HCT116 (cell line): ENCODE data around the gene PLCB1. TPM values are rescaled to one million over a fixed set of nuclear protein-coding genes. Genes with fewer than 3 reads are reported as not detected.

Experiments used
- ATAC-seq: fragments of 200-7000 bp; cut with Tn5 transposase; 2 replicates; pipeline ENCODE4 v1.9.1; 2020; ENCODE audit warnings: mild to moderate bottlenecking, moderate library complexity
- BruUV-seq: library from RNA; stranded (reverse); fragments of 400-500 nt; replicated peaks from 2 replicates; lab custom pipeline; 2021; lab: Mats Ljungman, UMichigan
- CTCF ChIA-PET: fragments of 300-600 bp; sonication (Branson Sonifier 250); formaldehyde crosslinking; loops from one replicate; lab custom pipeline; 2021; ENCODE audit warnings: antibody characterized with exemption; lab: Charles Lee
- POLR2A ChIA-PET: fragments of 300-600, 350-600 bp; sonication (Branson Sonifier 250); formaldehyde crosslinking; loops from one replicate; lab custom pipeline; 2021; ENCODE audit warnings: antibody characterized with exemption; lab: Charles Lee
- RAD21 ChIA-PET, 2 experiments: fragments of 300-600 bp; sonication (Branson Sonifier 250); formaldehyde crosslinking; loops; one replicate each; lab custom pipeline; 2023; ENCODE audit warnings: low total read pairs in 2 of 2; ENCODE audit not compliant: uncharacterized antibody in 2 of 2, unreplicated experiment in 2 of 2, low non-redundant PET in 1 of 2; lab: Charles Lee
- DNase-seq: peaks from one replicate; pipeline ENCODE4 v3.0.0-alpha.2; 2010; ENCODE audit warnings: low read depth, low spot score
- H2AFZ ChIP-seq: fragments of 200-600 bp; shearing (Covaris generic), sonication (generic); 2 replicates; pipeline ENCODE4 v1.6.1; 2017; ENCODE audit warnings: low read depth, mixed run types, mixed read lengths, antibody characterized with exemption, low read length; ENCODE audit not compliant: poor library complexity, severe bottlenecking
- H3K27ac ChIP-seq: 2 replicates; pipeline ENCODE4 v1.5.1; 2012; ENCODE audit warnings: low read depth, low read length
- H3K27me3 ChIP-seq: fragments of 200-600 bp; sonication (generic); 2 replicates; pipeline ENCODE4 v1.6.1; 2016; ENCODE audit warnings: mixed run types, low read length, mixed read lengths; ENCODE audit not compliant: insufficient read depth
- H3K36me3 ChIP-seq, 2 experiments: fragments of 200-500 bp in 1 of 2; fragments of 200-600 bp in 1 of 2; sonication (Bioruptor generic) in 1 of 2; sonication (generic) in 1 of 2; 2 replicates each; pipeline versions ENCODE4 v1.5.1 to v1.6.1; 2014 to 2016; ENCODE audit warnings: low read length in 2 of 2, inconsistent platforms in 1 of 2, mixed read lengths in 1 of 2, mixed run types in 1 of 2; ENCODE audit not compliant: insufficient read depth in 2 of 2, control insufficient read depth in 1 of 2
- H3K4me1 ChIP-seq, 2 experiments: fragments of 200-600 bp in 1 of 2; sonication (generic) in 1 of 2; 2 replicates each; pipeline versions ENCODE4 v1.5.1 to v1.6.1; 2012 to 2017; ENCODE audit warnings: low read length in 2 of 2, inconsistent platforms in 1 of 2, mild to moderate bottlenecking in 1 of 2, mixed read lengths in 1 of 2, mixed run types in 1 of 2, moderate library complexity in 1 of 2; ENCODE audit not compliant: insufficient read depth in 2 of 2, control insufficient read depth in 1 of 2
- H3K4me2 ChIP-seq: fragments of 200-600 bp; sonication (generic); 2 replicates; pipeline ENCODE4 v1.6.1; 2017; ENCODE audit warnings: mixed run types, low read length, mixed read lengths
- H3K4me3 ChIP-seq, 2 experiments: fragments of 200-600 bp in 1 of 2; sonication (generic) in 1 of 2; replicated peaks in 1 of 2; 2 replicates each; pipeline ENCODE4 v1.5.1; 2011 to 2016; ENCODE audit warnings: low read length in 2 of 2, control low read depth in 1 of 2, low read depth in 1 of 2, mild to moderate bottlenecking in 1 of 2, mixed read lengths in 1 of 2, mixed run types in 1 of 2
- H3K79me2 ChIP-seq: fragments of 200-600 bp; sonication (generic); 2 replicates; pipeline ENCODE4 v1.6.1; 2017; ENCODE audit warnings: mild to moderate bottlenecking, mixed run types, low read length, moderate library complexity, mixed read lengths; ENCODE audit not compliant: insufficient read depth
- H3K9ac ChIP-seq: fragments of 200-600 bp; sonication (generic); 2 replicates; pipeline ENCODE4 v1.6.1; 2016; ENCODE audit warnings: low read length, mixed read lengths
- H3K9me2 ChIP-seq: fragments of 200-600 bp; sonication (generic), shearing (Covaris generic); 2 replicates; pipeline ENCODE4 v1.6.1; 2017; ENCODE audit warnings: mixed run types, mild to moderate bottlenecking, moderate library complexity; ENCODE audit not compliant: insufficient read depth
- H3K9me3 ChIP-seq, 2 experiments: fragments of 200-500 bp in 1 of 2; fragments of 200-600 bp in 1 of 2; sonication (Bioruptor generic) in 1 of 2; sonication (generic) in 1 of 2; 2 replicates each; pipeline ENCODE4 v1.6.1; 2014 to 2017; ENCODE audit warnings: low read length in 2 of 2, mixed read lengths in 2 of 2, inconsistent platforms in 1 of 2, low read depth in 1 of 2, mild to moderate bottlenecking in 1 of 2, mixed run types in 1 of 2, moderate library complexity in 1 of 2; ENCODE audit not compliant: control insufficient read depth in 1 of 2, insufficient read depth in 1 of 2
- H4K20me1 ChIP-seq: fragments of 200-600 bp; sonication (generic), shearing (Covaris generic); 2 replicates; pipeline ENCODE4 v1.6.1; 2017; ENCODE audit warnings: mixed run types, mild to moderate bottlenecking, moderate library complexity; ENCODE audit not compliant: insufficient read depth
- CBX3 ChIP-seq: IDR thresholded peaks from 2 replicates; pipeline ENCODE4 v1.6.1; 2012; ENCODE audit warnings: low read depth
- CEBPB ChIP-seq: IDR thresholded peaks from 2 replicates; pipeline ENCODE4 v1.6.1; 2012; ENCODE audit warnings: low read depth
- EGR1 ChIP-seq: IDR thresholded peaks from 2 replicates; pipeline ENCODE4 v1.6.1; 2012; ENCODE audit warnings: low read depth
- EZH2 ChIP-seq: fragments of 200-600 bp; sonication (generic); IDR thresholded peaks from 2 replicates; pipeline ENCODE4 v1.6.1; 2017; ENCODE audit warnings: antibody characterized with exemption, mixed run types
- EZH2phosphoT487 ChIP-seq: fragments of 200-600 bp; IDR thresholded peaks from 2 replicates; pipeline ENCODE4 v1.6.1; 2018; ENCODE audit warnings: antibody characterized with exemption, borderline replicate concordance
- JUND ChIP-seq: IDR thresholded peaks from 2 replicates; pipeline ENCODE4 v1.6.1; 2012
- POLR2A ChIP-seq: IDR thresholded peaks from 2 replicates; pipeline ENCODE4 v1.7.0; 2011; ENCODE audit warnings: borderline replicate concordance; ENCODE audit not compliant: insufficient read depth, insufficient read length; ENCODE audit errors: extremely low read depth
- REST ChIP-seq: IDR thresholded peaks from 2 replicates; pipeline ENCODE4 v1.6.1; 2012; ENCODE audit warnings: low read depth
- SIN3A ChIP-seq: IDR thresholded peaks from 2 replicates; pipeline ENCODE4 v1.6.1; 2012; ENCODE audit warnings: low read depth
- SP1 ChIP-seq: IDR thresholded peaks from 2 replicates; pipeline ENCODE4 v1.6.1; 2012; ENCODE audit warnings: low read depth
- SRF ChIP-seq: IDR thresholded peaks from 2 replicates; pipeline ENCODE4 v1.6.1; 2012; ENCODE audit warnings: low read depth
- TCF7L2 ChIP-seq: IDR thresholded peaks from 2 replicates; pipeline ENCODE4 v1.7.0; 2011; ENCODE audit warnings: borderline replicate concordance, inconsistent platforms; ENCODE audit not compliant: insufficient read depth, insufficient read length; ENCODE audit errors: extremely low read depth
- YY1 ChIP-seq: IDR thresholded peaks from 2 replicates; pipeline ENCODE4 v1.6.1; 2011; ENCODE audit warnings: low read length, low read depth, moderate library complexity, mild to moderate bottlenecking; ENCODE audit not compliant: insufficient replicate concordance; ENCODE audit errors: extremely low read depth
- ZFX ChIP-seq: fragments of 450-650 bp; IDR thresholded peaks from 2 replicates; pipeline ENCODE4 v1.6.1; 2017
- ZNF274 ChIP-seq: fragments of 200-500 bp; sonication (Bioruptor generic); IDR thresholded peaks from 2 replicates; pipeline ENCODE4 v1.6.1; 2014; ENCODE audit warnings: mild to moderate bottlenecking, low read depth, low read length, inconsistent platforms
- intact Hi-C: fragments of 100-400 bp; cut with micrococcal nuclease; formaldehyde crosslinking; loops from 2 replicates; pipeline ENCODE4 v1.10.0; 2022
- total RNA-seq: library from RNA; stranded (reverse); gene quantifications from one replicate; pipeline ENCODE4 v1.2.1, GENCODE V29; 2021; ENCODE audit not compliant: unreplicated experiment
- TF ChIP-seq, protein P1 (sequence below), 3 experiments: fragments of 200-600 bp in 1 of 3; sonication (generic) in 1 of 3; IDR thresholded peaks in 2 of 3; conservative IDR thresholded peaks in 1 of 3; 2 replicates each; pipeline ENCODE4 v1.5.1; 2012 to 2017; ENCODE audit warnings: low read depth in 2 of 3, low read length in 2 of 3, antibody characterized with exemption in 1 of 3, borderline replicate concordance in 1 of 3, control low read depth in 1 of 3, mild to moderate bottlenecking in 1 of 3, mixed read lengths in 1 of 3, mixed run types in 1 of 3, moderate library complexity in 1 of 3; ENCODE audit not compliant: insufficient read depth in 1 of 3
- TF ChIP-seq, protein P2 (sequence below): IDR thresholded peaks from 2 replicates; pipeline ENCODE4 v1.6.1; 2012

Gene PLCB1
- total RNA-seq, 1 experiment from 2014 or later: 15.8 TPM

GRCh38 chr20:8492173-8492572 lies 360.1 kb downstream of the PLCB1 start:
- H3K9ac ChIP-seq: no peak overlapping the region
- no peak overlapping the region for H3K4me2 ChIP-seq
- ChIA-PET POLR2A (no interaction called here), RAD21 (no interaction called here), CTCF (no interaction called here)
- no peaks in the 10 kb centered on the region for H3K79me2 ChIP-seq
- H3K36me3 ChIP-seq: no peaks in the 10 kb centered on the region
- no peak for DNase-seq
- H3K27me3 ChIP-seq: peaks cover 4% of the 10 kb centered on the region; the same call in 1 of the 2 replicates
- no peaks in the 10 kb centered on the region for H3K4me1 ChIP-seq
- ATAC-seq: no peak
- H3K9me2 ChIP-seq: no peaks in the 10 kb centered on the region
- no peaks in the 10 kb centered on the region for H4K20me1 ChIP-seq
- no peak for TF ChIP-seq SRF
- no peak for TF ChIP-seq CBX3
- no peak for TF ChIP-seq EZH2
- TF ChIP-seq, protein P1, sequence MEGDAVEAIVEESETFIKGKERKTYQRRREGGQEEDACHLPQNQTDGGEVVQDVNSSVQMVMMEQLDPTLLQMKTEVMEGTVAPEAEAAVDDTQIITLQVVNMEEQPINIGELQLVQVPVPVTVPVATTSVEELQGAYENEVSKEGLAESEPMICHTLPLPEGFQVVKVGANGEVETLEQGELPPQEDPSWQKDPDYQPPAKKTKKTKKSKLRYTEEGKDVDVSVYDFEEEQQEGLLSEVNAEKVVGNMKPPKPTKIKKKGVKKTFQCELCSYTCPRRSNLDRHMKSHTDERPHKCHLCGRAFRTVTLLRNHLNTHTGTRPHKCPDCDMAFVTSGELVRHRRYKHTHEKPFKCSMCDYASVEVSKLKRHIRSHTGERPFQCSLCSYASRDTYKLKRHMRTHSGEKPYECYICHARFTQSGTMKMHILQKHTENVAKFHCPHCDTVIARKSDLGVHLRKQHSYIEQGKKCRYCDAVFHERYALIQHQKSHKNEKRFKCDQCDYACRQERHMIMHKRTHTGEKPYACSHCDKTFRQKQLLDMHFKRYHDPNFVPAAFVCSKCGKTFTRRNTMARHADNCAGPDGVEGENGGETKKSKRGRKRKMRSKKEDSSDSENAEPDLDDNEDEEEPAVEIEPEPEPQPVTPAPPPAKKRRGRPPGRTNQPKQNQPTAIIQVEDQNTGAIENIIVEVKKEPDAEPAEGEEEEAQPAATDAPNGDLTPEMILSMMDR (IDR thresholded peaks at IDR 0.05 in 2 of 3, conservative IDR thresholded peaks at IDR 0.05 in 1 of 3; ENCODE audit: borderline replicate concordance in 1 of 3, insufficient read depth in 1 of 3, low read depth in 2 of 3, low read length in 2 of 3): no peak
- no peak for TF ChIP-seq ZNF274
- TF ChIP-seq POLR2A: no peak
- no peak for TF ChIP-seq YY1
- no peak for TF ChIP-seq EGR1
- no peak for TF ChIP-seq EZH2phosphoT487
- no peak overlapping the region for H3K27ac ChIP-seq
- H2AFZ ChIP-seq: no peak overlapping the region
- H3K9me3 ChIP-seq: no peaks in the 10 kb centered on the region
- intact Hi-C loops: no loop called here
- no peak overlapping the region for H3K4me3 ChIP-seq
- BruUV-seq: no TSS peak

DNA sequence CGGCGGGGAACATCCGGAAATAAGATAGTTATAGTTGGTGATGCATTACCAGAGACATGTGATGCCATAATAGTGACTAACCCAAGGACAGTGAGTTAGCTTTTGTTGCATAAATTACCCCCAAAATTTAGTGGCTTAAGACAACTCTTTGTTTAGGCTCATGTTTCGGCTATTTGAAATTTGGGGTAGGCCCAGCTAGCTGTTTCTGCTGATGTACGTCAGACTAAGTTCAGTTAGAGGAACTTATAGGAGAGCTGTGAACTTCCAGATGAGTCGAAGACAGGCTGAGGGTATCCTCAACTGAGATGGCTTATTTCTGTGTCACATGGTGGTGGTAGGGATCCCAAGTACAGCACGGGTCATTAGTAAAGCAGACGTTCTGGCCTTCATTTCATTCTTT lies 366.5 kb downstream of the PLCB1 start:
- ChIA-PET CTCF (no interaction called here), RAD21 (no interaction called here), POLR2A (no interaction called here)
- intact Hi-C loops: no loop called here
- H3K27ac ChIP-seq: no peak overlapping the region
- no peaks in the 10 kb centered on the region for H3K4me1 ChIP-seq
- no peaks in the 10 kb centered on the region; the same call in 1 of the 2 replicates for H4K20me1 ChIP-seq
- no TSS peak for BruUV-seq
- H3K27me3 ChIP-seq: no peaks in the 10 kb centered on the region
- ATAC-seq (no peak), DNase-seq (no peak)
- no peaks in the 10 kb centered on the region for H3K9me2 ChIP-seq
- no peaks in the 10 kb centered on the region for H3K9me3 ChIP-seq
- H3K36me3 ChIP-seq: no peaks in the 10 kb centered on the region
- H3K9ac ChIP-seq: no peak overlapping the region
- no peak overlapping the region for H3K4me3 ChIP-seq
- no peak overlapping the region for H2AFZ ChIP-seq
- no peaks in the 10 kb centered on the region for H3K79me2 ChIP-seq
- no peak overlapping the region for H3K4me2 ChIP-seq
- no peak for TF ChIP-seq JUND
- TF ChIP-seq, protein P2, sequence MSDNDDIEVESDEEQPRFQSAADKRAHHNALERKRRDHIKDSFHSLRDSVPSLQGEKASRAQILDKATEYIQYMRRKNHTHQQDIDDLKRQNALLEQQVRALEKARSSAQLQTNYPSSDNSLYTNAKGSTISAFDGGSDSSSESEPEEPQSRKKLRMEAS: no peak
- TF ChIP-seq EZH2: no peak
- no peak for TF ChIP-seq SIN3A
- no peak for TF ChIP-seq TCF7L2
- TF ChIP-seq YY1: no peak
- no peak for TF ChIP-seq REST
- no peak for TF ChIP-seq EGR1
- TF ChIP-seq SP1: no peak
- TF ChIP-seq CBX3: no peak
- TF ChIP-seq ZFX: no peak
- TF ChIP-seq CEBPB: no peak
